Activated CD8-positive, alpha-beta memory T cell treated with anti-CD3 and anti-CD28 coated beads, Interleukin-2, amount 50 U/mL, for 1 hour (primary cell): ENCODE measurements around the gene CERS6.
"Not testable (repeated sequence)": the region's sequence is repeated elsewhere in the genome, so short reads cannot be mapped to it uniquely, and the experiment has no call there.

ENCODE experiments used
- DNase-seq: peaks from one replicate; pipeline ENCODE4 v3.0.0-alpha.2; 2020; ENCODE audit errors: extremely low read depth

CERS6 gene

GRCh38 chr2:168639018-168639417 is 182.9 kb downstream of the CERS6 start:
- no peak for DNase-seq

DNA sequence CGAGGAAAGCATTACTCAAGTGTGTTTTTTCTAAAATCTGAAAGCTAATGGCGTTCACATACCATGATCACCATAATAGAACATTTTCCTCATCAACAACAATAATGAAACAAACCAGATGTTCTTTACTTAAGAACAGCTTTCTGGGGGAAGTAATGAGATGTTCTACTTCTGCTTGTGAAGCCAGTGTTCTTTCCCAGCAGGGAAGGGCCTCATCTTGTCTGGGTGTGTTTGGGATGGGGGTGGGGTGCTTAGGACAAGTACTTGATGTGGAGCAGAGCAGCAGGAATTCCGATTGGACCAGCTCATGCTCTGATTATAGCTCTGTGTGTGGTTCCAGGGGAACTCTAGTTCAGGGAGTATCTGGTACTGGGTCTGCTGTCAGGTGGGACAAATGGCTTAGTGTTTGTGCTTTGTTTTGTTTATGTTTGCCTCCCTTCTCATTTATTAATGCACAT is 183.4 kb downstream of the CERS6 start:
- no peak for DNase-seq

- no peak for DNase-seq
These were observed 184.0 kb downstream of the CERS6 start for GRCh38 chr2:168640039-168640438.

DNA sequence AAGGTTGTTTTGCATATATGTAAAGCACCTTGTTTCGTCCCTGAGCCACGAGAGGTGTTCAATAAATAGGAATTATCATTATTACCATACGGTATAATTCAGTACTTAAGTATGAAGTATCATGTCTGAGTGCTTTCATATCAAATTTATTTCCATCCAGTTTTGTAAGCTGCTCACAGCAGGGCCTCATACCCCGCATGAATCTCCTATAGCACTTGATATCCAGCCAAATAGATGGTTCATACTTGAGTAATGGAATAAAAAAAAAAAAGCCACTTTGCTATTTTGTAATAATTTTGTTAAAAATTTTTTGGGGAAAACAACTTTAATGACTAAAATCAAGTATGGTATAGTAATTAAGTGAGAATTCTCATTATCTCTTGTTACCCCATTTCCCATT is 185.6 kb downstream of the CERS6 start:
- no peak for DNase-seq

GRCh38 chr2:168642873-168643272 is 186.8 kb downstream of the CERS6 start:
- no peak for DNase-seq

- no peak for DNase-seq
These were observed 187.9 kb downstream of the CERS6 start for GRCh38 chr2:168643979-168644378.

DNA sequence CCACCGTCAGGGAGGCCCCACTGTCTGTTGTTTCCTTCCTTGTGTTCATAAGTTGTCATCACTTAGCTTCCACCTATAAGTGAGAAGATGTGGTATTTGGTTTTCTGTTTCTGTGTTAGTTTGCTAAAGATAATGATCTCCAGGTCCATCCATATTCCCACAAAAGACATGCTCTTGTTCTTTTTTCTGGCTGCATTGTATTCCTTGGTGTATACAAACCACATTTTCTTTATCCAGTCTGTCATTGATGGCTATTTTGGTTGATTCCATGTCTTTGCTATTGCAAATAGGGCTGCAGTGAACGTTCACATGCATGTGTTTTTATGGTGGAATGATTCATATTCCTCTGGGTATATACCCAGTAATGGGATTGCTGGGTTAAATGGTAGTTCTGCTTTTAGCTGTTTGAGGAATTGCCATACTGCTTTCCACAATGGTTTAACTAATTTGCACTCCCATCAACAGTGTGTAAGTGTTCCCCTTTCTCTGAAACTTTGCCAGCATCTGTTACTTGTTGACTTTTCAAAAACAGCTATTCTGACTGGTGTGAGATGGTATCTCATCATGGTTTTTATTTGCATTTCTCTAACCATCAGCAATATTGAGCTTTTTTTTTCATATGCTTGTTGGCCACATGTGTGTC is 189.7 kb downstream of the CERS6 start:
- DNase-seq, result no peak

DNA sequence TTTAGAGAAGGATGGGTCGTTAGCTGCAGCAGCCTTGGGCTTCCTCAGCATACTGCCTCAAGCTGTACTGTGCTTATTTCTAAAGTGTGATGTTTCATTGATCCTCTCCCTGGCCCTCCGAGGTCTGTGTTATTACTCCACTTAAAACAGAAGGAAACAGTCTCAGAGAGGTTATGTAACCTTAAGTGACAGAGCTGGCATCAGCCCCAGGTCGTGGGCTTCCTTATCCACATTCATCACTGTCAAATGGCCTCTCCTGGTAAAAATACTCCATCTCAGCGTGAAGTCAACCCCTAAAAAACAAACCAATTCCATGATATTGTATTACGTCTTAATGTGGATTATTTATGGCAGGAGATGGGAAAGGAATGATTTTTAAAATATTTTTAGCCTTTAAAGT is 193.0 kb downstream of the CERS6 start:
- DNase-seq, result no peak

GRCh38 chr2:168649562-168649961 is 193.5 kb downstream of the CERS6 start:
- no peak for DNase-seq

DNA sequence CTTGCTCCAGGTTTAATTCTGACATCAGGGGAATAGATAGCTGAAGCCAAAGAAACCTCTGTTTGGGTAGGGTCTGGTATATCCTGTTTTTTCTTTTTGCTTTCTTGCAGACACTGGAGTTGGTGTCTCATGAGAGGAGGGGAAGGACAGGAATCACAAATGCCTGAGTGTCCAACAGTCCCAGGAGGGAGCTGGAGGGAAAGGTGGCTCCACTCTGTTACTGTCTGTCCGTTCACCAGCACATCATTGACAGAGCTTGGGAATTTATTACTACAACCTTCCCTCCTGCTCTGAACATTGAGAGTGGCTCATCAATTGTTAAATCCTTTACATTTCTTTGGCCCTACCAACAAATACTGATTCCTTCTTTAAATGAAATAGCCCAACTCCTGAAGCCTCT is 194.1 kb downstream of the CERS6 start:
- no peak for DNase-seq

DNA sequence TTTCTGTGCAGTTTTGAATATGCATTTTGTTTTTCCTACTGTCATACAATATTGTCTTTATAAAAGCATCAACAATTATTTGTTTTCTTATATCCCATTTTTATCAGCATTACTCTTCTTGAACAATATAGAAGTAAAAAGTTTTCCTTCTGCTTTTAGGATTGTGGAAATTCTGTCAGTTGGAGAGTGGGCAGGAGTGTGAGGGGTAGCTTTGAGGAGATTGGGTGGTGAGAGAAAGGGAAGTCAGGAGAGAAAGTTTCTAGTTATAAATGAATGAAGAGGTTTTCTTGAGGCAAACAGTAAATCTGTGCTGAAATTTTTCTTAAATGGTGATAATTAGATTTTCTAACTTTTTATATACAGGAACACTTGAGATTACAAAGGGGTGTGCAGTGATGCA is 194.7 kb downstream of the CERS6 start:
- DNase-seq, result no peak

DNA sequence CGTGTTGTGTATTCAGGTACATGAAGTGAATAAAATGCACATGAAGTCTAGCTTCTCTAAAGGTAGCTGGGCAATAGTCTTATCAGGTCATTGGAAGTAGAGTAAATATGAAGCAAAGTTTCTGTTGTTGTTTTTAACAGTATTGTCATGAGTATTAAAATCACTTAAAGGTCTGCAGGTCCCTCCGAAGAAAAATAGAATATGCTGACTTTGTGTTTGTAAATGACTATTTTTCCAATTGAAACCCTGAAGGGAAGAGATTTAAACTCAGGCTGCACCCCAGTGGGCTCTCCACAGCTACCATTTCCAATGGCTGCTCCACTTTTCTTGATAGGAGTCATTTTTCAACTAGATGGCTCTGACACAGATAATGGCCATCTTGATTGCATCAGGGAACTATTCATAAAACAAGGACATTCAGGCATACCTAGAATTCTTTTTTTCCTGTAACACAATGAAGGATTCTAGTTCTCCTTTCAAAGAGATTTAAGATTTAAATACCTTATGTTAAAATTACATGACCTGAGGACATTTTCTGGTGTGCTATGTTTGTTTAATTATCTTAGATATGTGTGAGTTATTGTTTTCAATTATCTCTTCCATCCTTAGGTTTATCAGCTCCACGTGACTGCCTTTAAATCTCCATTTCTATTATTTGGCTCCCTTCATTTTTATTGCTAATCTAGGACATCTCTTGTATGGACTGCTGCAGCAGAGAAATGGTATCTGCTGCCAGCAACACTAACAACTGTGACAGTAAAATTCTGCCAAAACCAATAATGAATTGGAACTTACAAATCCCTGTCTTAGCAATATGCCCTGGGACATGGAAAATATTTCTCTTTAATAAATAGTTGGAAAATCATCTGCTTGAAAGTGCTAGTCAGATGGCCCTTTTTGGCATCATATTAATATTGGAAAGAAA is 197.2 kb downstream of the CERS6 start:
- no peak for DNase-seq

DNA sequence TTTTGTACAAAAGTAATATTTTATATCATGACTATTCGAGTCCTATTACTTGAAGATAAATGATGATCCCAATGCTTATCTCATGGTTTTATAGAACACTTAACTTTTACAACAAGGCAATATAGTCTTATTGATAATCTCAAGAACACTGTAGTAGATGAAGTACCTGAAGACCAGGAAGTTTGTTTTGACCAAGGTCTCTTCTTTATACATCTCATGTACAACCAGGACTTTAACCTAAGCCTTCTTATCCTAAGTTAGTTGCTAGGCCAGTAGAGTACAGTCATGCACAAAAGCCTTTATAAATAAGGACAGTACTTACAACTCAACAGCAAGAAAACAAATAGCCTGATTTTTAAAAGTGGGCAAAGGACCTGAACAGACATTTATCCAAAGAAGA is 198.6 kb downstream of the CERS6 start:
- no peak for DNase-seq

DNA sequence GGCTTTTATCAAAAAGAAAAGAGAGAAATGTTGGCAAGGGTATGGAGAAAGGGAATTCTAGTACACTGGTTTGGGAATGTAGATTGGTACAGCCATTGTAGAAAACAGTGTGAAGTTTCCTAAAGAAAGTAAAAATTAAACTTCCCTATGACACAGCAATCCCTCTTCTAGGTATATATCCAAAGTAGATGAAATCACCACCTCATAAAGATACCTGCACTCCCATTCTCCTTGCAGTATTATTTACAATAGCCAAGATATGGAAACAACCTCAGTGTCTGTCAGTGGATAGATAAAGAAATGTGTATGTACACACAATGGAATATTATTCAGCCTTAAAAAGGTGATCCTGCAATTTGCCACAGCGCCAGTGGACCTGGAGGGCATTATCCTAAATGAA is 199.1 kb downstream of the CERS6 start:
- DNase-seq, result no peak

DNA sequence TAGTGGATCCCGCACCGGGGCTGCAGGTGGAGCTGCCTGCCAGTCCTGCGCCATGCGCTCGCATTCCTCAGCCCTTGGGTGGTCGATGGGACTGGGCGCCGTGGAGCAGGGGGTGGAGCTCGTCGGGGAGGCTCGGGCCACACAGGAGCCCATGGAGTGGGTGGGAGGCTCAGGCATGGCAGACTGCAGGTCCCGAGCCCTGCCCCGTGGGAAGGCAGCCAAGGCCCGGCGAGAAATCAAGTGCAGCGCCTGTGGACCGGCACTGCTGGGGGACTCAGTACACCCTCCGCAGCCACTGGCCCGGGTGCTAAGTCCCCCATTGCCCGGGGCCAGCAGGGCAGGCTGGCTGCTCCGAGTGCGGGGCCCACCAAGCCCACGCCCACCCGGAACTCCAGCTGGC is 201.3 kb downstream of the CERS6 start:
- not testable (repeated sequence) for DNase-seq

DNA sequence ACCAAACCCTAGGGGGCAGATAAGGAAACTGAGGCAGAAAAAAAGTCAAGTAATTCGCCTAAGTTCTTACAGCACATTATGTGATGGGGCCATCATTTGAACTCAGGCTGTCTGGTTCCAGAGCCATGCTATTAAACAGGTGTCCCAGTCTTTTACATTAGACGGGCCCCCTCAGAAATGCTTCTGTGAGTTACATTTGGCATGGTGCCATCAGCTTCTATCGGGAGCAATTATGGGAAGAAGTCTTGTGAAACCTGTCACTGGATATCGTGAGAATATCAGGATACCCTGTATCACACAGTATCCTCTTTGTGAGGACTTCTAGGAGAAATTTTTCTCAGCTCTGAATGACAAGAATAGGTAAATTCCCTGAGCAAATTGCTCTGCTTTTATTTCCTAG is 202.6 kb downstream of the CERS6 start:
- no peak for DNase-seq

- no peak for DNase-seq
These were observed 205.1 kb downstream of the CERS6 start for GRCh38 chr2:168660870-168661862.

DNA sequence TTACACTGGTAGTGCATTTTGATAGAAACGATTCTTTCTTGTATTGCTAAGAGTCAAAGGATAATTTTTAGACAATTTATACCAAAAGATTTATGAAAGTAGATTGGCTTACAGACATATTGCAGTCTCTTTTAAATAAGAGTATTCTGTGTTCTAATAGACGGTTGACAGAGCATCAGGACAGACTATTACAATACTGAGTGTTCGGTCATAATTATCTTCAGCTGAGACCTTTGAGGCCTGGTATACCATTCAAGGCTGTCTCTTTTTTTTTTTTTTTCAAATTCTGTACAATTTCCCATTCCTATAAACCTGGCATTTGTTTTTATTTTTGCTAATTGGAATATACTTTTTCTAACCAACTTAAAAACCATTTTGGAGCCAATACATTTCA is 205.8 kb downstream of the CERS6 start:
- no peak for DNase-seq

- no peak for DNase-seq
These were observed 206.7 kb downstream of the CERS6 start for GRCh38 chr2:168662651-168663208.

- no peak for DNase-seq
These were observed 207.9 kb downstream of the CERS6 start for GRCh38 chr2:168663993-168664392.

DNA sequence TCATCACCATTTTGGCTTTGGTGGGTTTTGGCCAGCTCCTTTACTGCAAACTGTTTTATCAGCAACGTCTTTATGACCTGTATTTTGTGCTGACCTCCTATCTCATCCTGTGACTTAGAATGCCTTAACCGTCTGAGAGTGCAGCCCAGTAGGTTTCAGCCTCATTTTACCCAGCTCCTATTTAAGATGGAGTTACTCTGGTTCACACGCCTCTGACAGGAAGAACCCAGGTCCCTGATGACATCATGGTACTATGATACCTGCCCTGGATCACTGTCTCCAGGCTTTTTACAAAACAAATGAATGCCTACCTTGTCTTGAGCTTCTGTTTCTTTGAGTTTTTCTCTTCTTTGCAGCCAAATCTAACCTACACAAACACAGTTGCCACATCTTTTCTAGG is 208.6 kb downstream of the CERS6 start:
- DNase-seq, result not testable (repeated sequence)

GRCh38 chr2:168666339-168666738 is 210.3 kb downstream of the CERS6 start:
- no peak for DNase-seq
